ENCODE data around the gene GRIA1. TPM values are rescaled to one million over a fixed set of nuclear protein-coding genes. Genes with fewer than 3 reads are reported as not detected.

GRIA1 gene
- total RNA-seq, 2 donors from 2014 or later = 2.7 TPM; not detected in 1

DNA sequence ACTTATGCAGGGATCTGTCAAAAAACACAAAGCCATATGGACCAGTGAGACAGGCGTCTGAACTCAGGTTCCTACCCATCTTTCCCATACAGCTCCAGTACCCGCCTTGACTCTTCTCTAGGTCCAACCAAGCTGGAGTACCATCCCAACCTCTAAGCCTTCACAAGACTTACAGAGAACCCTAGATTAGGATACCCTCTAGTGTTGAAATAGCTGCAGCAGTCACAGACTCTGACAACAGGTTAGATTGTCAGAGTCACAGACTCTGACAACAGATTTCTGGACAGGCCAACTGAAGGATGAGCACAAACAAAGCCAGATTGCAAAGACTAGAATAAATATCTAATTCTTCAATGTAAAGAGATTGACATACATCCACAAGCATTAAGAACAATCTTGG is 266.1 kb downstream of the GRIA1 start:
- no peaks in the 10 kb centered on the region for H3K4me1 ChIP-seq (replicated peaks)
- H3K36me3 ChIP-seq = no peaks in the 10 kb centered on the region
- no peak overlapping the region for H3K27ac ChIP-seq
- intact Hi-C loops (cut with DNase I) = no loop called here
- no peaks in the 10 kb centered on the region for H3K9me3 ChIP-seq
- no peak overlapping the region for H3K4me3 ChIP-seq
- no peak for DNase-seq (ENCODE audit: low spot score)
- 95% methylated on average over 2 of the region's 2 CpGs for WGBS
- TF ChIP-seq POLR2AphosphoS5 (IDR thresholded peaks at IDR 0.05) (no peak), POLR2A (IDR thresholded peaks at IDR 0.05) (no peak)
- TF ChIP-seq, protein P1, sequence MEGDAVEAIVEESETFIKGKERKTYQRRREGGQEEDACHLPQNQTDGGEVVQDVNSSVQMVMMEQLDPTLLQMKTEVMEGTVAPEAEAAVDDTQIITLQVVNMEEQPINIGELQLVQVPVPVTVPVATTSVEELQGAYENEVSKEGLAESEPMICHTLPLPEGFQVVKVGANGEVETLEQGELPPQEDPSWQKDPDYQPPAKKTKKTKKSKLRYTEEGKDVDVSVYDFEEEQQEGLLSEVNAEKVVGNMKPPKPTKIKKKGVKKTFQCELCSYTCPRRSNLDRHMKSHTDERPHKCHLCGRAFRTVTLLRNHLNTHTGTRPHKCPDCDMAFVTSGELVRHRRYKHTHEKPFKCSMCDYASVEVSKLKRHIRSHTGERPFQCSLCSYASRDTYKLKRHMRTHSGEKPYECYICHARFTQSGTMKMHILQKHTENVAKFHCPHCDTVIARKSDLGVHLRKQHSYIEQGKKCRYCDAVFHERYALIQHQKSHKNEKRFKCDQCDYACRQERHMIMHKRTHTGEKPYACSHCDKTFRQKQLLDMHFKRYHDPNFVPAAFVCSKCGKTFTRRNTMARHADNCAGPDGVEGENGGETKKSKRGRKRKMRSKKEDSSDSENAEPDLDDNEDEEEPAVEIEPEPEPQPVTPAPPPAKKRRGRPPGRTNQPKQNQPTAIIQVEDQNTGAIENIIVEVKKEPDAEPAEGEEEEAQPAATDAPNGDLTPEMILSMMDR (IDR thresholded peaks at IDR 0.05) = no peak
- H3K27me3 ChIP-seq (replicated peaks; ENCODE audit: insufficient read depth) = no peaks in the 10 kb centered on the region

DNA sequence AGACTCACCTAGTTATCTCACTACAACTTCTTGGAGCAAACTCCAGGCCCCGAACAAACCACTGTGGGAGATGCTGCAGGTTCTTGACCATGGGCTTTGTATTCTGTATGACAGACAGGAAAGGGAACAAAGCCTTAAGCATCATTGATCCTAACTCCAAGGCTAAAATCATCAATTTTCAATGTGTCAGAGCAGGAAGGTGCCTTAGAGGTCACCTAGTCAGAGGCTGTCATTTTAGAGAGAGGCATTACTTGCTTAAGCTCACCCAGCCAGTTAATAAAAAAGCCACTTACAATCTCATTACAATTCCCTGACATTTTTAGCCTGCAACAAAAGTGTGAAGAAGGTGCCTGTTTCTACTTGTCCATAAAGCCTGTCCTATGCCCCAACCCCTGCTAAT is 275.5 kb downstream of the GRIA1 start:
- Histone ChIP-seq H3K27ac (no peak overlapping the region), H3K9me3 (no peaks in the 10 kb centered on the region), H3K27me3 (replicated peaks; ENCODE audit: insufficient read depth) (no peaks in the 10 kb centered on the region), H3K4me1 (replicated peaks) (no peaks in the 10 kb centered on the region), H3K4me3 (no peak overlapping the region), H3K36me3 (no peaks in the 10 kb centered on the region)
- TF ChIP-seq POLR2AphosphoS5 (IDR thresholded peaks at IDR 0.05) (no peak), POLR2A (IDR thresholded peaks at IDR 0.05) (no peak)
- TF ChIP-seq, protein P1 (IDR thresholded peaks at IDR 0.05) = no peak
- 80% methylated on average over 1 of the region's 1 CpG for WGBS
- DNase-seq (ENCODE audit: low spot score) = no peak
- intact Hi-C loops (cut with DNase I) = no loop called here

DNA sequence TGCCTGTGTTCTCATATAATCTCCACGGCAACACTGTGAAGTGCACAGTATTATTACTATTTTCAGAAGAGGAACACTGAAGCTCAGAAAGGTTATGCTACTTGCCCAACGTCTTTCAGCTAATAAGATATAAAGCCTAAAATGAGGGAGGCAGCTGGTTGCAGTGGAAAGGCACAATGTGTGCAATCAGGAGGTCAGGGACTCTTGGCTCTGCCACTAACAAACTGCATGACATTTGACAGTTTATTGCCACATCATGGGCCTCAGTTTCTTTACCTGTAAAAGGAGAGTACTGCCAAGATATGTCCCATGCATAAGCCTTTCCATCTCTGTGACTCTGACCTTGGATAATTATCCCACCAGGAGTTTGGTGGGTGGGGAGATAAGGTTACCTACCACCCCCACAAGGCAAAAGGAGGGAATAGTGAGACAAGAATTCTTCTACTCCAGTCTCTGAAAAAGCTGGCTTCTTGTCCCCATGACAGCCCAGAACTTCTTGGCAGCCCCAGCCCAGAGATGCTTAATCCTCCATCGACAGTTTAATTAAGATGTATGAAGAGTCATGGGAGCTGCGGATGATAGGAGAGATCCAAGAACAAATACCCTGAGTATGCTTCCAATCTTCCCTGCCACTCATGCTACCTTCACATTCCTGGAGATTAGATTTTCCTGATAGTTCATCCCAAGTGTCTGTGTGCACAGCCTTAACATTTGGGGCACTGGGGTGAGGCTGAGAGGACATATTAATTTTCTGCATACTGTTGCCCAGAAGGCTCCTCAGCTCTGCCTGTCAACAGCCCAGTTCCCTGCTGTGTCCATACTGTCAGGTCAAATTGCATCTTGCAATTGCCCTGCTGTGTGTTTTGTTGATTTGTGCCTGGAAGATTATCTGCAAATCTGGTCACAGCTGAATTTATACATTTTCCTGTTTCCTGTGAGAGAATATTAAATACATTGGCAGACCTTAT is 277.0 kb downstream of the GRIA1 start:
- H3K4me3 ChIP-seq = no peak overlapping the region
- no peaks in the 10 kb centered on the region for H3K36me3 ChIP-seq
- no peaks in the 10 kb centered on the region for H3K9me3 ChIP-seq
- 75% methylated on average over 4 of the region's 4 CpGs for WGBS
- H3K4me1 ChIP-seq (replicated peaks) = no peaks in the 10 kb centered on the region
- intact Hi-C loops (cut with DNase I) = no loop called here
- DNase-seq (ENCODE audit: low spot score) = no peak
- H3K27ac ChIP-seq = no peak overlapping the region
- H3K27me3 ChIP-seq (replicated peaks; ENCODE audit: insufficient read depth) = no peaks in the 10 kb centered on the region
- no peak for TF ChIP-seq POLR2AphosphoS5 (IDR thresholded peaks at IDR 0.05)
- no peak for TF ChIP-seq POLR2A (IDR thresholded peaks at IDR 0.05)

DNA sequence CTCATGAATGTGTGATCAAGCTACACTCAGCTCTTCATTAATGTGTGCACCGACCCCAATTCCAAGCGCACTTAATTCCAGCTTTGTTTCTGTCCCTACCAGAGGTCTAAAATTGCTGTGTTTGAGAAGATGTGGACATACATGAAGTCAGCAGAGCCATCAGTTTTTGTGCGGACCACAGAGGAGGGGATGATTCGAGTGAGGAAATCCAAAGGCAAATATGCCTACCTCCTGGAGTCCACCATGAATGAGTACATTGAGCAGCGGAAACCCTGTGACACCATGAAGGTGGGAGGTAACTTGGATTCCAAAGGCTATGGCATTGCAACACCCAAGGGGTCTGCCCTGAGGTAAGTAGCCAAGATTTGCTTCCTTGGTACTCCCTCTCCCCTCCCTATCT is 279.6 kb downstream of the GRIA1 start:
- H3K27me3 ChIP-seq (replicated peaks; ENCODE audit: insufficient read depth) = no peaks in the 10 kb centered on the region
- H3K9me3 ChIP-seq = no peaks in the 10 kb centered on the region
- TF ChIP-seq, protein P1 (IDR thresholded peaks at IDR 0.05) = no peak
- TF ChIP-seq POLR2AphosphoS5 (IDR thresholded peaks at IDR 0.05) = no peak
- intact Hi-C loops (cut with DNase I) = no loop called here
- H3K36me3 ChIP-seq = no peaks in the 10 kb centered on the region
- H3K4me3 ChIP-seq = no peak overlapping the region
- H3K4me1 ChIP-seq (replicated peaks) = no peaks in the 10 kb centered on the region
- WGBS = 96% methylated on average over 5 of the region's 5 CpGs
- no peak for DNase-seq (ENCODE audit: low spot score)
- no peak overlapping the region for H3K27ac ChIP-seq

DNA sequence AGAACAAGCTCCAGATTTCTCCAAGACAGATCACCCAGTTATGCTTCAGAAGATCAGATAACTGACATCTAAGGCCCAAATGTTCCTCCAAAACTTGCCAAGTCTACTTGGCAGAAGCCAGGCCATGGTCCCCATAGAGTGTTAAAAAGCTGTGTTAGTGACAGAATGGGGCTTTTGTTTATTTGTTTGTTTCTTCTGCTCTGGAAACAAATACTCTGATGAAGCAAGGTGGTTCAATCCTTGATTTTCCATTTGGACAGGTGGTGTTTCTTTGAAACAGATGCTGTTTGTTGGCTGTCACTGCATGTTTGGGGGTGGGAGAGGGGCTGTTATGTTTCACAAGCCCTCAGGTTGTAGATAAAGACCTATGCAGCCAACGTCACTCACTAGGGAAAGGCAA is 284.2 kb downstream of the GRIA1 start:
- intact Hi-C loops (cut with DNase I) = no loop called here
- H3K4me1 ChIP-seq (replicated peaks) = no peaks in the 10 kb centered on the region
- no peak overlapping the region for H3K4me3 ChIP-seq
- H3K27me3 ChIP-seq (replicated peaks; ENCODE audit: insufficient read depth) = no peaks in the 10 kb centered on the region
- no peaks in the 10 kb centered on the region for H3K9me3 ChIP-seq
- no peak for TF ChIP-seq POLR2A (IDR thresholded peaks at IDR 0.05)
- TF ChIP-seq POLR2AphosphoS5 (IDR thresholded peaks at IDR 0.05) = no peak
- TF ChIP-seq, protein P1 (IDR thresholded peaks at IDR 0.05) = no peak
- 50% methylated on average over 1 of the region's 1 CpG for WGBS
- DNase-seq (ENCODE audit: low spot score) = no peak
- H3K36me3 ChIP-seq = no peaks in the 10 kb centered on the region
- no peak overlapping the region for H3K27ac ChIP-seq
